ACC112 (cell line): ENCODE measurements around the gene CCDC12.

Experiments
- H2AFZ ChIP-seq: fragments of 200-600 bp; sonication (generic); one replicate; pipeline ENCODE4 v1.6.0; 2017; ENCODE audit warnings: antibody characterized with exemption, low read length; ENCODE audit not compliant: unreplicated experiment
- H3K27ac ChIP-seq: fragments of 200-600 bp; sonication (generic); 2 replicates; pipeline ENCODE4 v1.5.1; 2014; ENCODE audit warnings: low read depth, mild to moderate bottlenecking, antibody characterized with exemption, low read length, moderate library complexity
- H3K27me3 ChIP-seq: fragments of 200-600 bp; sonication (generic); 2 replicates; pipeline ENCODE4 v1.6.1; 2014; ENCODE audit warnings: mild to moderate bottlenecking, antibody characterized with exemption, low read length, moderate library complexity, mixed read lengths; ENCODE audit not compliant: insufficient read depth
- H3K36me3 ChIP-seq: fragments of 200-600 bp; sonication (generic); 2 replicates; pipeline ENCODE4 v1.6.1; 2016; ENCODE audit warnings: mild to moderate bottlenecking, antibody characterized with exemption, low read length, moderate library complexity, mixed read lengths; ENCODE audit not compliant: insufficient read depth
- H3K4me1 ChIP-seq: fragments of 200-600 bp; sonication (generic); one replicate; pipeline ENCODE4 v1.6.1; 2016; ENCODE audit warnings: low read length, mixed read lengths; ENCODE audit not compliant: insufficient read depth, unreplicated experiment, control insufficient read depth
- H3K4me3 ChIP-seq: fragments of 200-600 bp; sonication (generic); 2 replicates; pipeline ENCODE4 v1.5.1; 2014; ENCODE audit warnings: mild to moderate bottlenecking, low read depth, low read length
- H3K79me2 ChIP-seq: fragments of 200-600 bp; sonication (generic); one replicate; pipeline ENCODE4 v1.6.0; 2016; ENCODE audit warnings: low read length; ENCODE audit not compliant: control insufficient read depth, unreplicated experiment, insufficient read depth

CCDC12 gene

GRCh38 chr3:46890132-46890531 lies 86.4 kb downstream of the CCDC12 start:
- no peak overlapping the region for H3K27ac ChIP-seq
- H3K36me3 ChIP-seq, result no peaks in the 10 kb centered on the region
- H3K79me2 ChIP-seq, result no peaks in the 10 kb centered on the region
- H3K4me3 ChIP-seq, result no peak overlapping the region
- peaks cover 12% of the 10 kb centered on the region for H3K4me1 ChIP-seq
- H3K27me3 ChIP-seq, result peaks cover 14% of the 10 kb centered on the region
- H2AFZ ChIP-seq, result no peak overlapping the region

GRCh38 chr3:46889381-46890110 lies 87.0 kb downstream of the CCDC12 start:
- Histone ChIP-seq H3K27me3 (peaks cover 18% of the 10 kb centered on the region), H3K79me2 (no peaks in the 10 kb centered on the region), H3K36me3 (no peaks in the 10 kb centered on the region), H3K4me3 (no peak overlapping the region), H3K27ac (no peak overlapping the region), H3K4me1 (peaks cover 12% of the 10 kb centered on the region), H2AFZ (no peak overlapping the region)

- no peak overlapping the region for H2AFZ ChIP-seq
- H3K27ac ChIP-seq, result no peak overlapping the region
- H3K36me3 ChIP-seq, result no peaks in the 10 kb centered on the region
- H3K79me2 ChIP-seq, result no peaks in the 10 kb centered on the region
- peaks cover 12% of the 10 kb centered on the region for H3K4me1 ChIP-seq
- H3K4me3 ChIP-seq, result no peak overlapping the region
- peaks cover 26% of the 10 kb centered on the region for H3K27me3 ChIP-seq
These were observed 87.8 kb downstream of the CCDC12 start for GRCh38 chr3:46888705-46889104.

- H3K4me3 ChIP-seq, result no peak overlapping the region
- no peak overlapping the region for H2AFZ ChIP-seq
- H3K27ac ChIP-seq, result no peak overlapping the region
- peaks cover 5% of the 10 kb centered on the region for H3K4me1 ChIP-seq
- no peaks in the 10 kb centered on the region for H3K79me2 ChIP-seq
- no peaks in the 10 kb centered on the region for H3K36me3 ChIP-seq
- peaks cover 31% of the 10 kb centered on the region for H3K27me3 ChIP-seq
These were observed 88.5 kb downstream of the CCDC12 start for GRCh38 chr3:46887980-46888494.

GRCh38 chr3:46885612-46886011 lies 90.9 kb downstream of the CCDC12 start:
- H3K79me2 ChIP-seq, result no peaks in the 10 kb centered on the region
- no peaks in the 10 kb centered on the region for H3K4me1 ChIP-seq
- H3K4me3 ChIP-seq, result no peak overlapping the region
- no peak overlapping the region for H3K27ac ChIP-seq
- peaks cover 49% of the 10 kb centered on the region for H3K27me3 ChIP-seq
- no peak overlapping the region for H2AFZ ChIP-seq
- H3K36me3 ChIP-seq, result no peaks in the 10 kb centered on the region

- Histone ChIP-seq H3K4me3 (no peak overlapping the region), H3K27ac (no peak overlapping the region), H3K79me2 (no peaks in the 10 kb centered on the region), H2AFZ (no peak overlapping the region), H3K27me3 (peaks cover 53% of the 10 kb centered on the region), H3K4me1 (no peaks in the 10 kb centered on the region), H3K36me3 (no peaks in the 10 kb centered on the region)
These were observed 91.6 kb downstream of the CCDC12 start for GRCh38 chr3:46884929-46885328.

GRCh38 chr3:46884427-46884826 lies 92.1 kb downstream of the CCDC12 start:
- no peaks in the 10 kb centered on the region for H3K79me2 ChIP-seq
- H2AFZ ChIP-seq, result no peak overlapping the region
- peaks cover 53% of the 10 kb centered on the region for H3K27me3 ChIP-seq
- no peaks in the 10 kb centered on the region for H3K36me3 ChIP-seq
- no peak overlapping the region for H3K4me3 ChIP-seq
- H3K4me1 ChIP-seq, result no peaks in the 10 kb centered on the region
- H3K27ac ChIP-seq, result no peak overlapping the region

GRCh38 chr3:46883830-46884185 lies 92.7 kb downstream of the CCDC12 start:
- Histone ChIP-seq H3K36me3 (no peaks in the 10 kb centered on the region), H2AFZ (no peak overlapping the region), H3K27me3 (peaks cover 53% of the 10 kb centered on the region), H3K4me3 (peak overlapping the region; percentile 56), H3K79me2 (no peaks in the 10 kb centered on the region), H3K27ac (no peak overlapping the region), H3K4me1 (peaks cover 3% of the 10 kb centered on the region)

- Histone ChIP-seq H3K79me2 (no peaks in the 10 kb centered on the region), H3K27ac (no peak overlapping the region), H3K36me3 (no peaks in the 10 kb centered on the region), H3K4me3 (peak overlapping the region; percentile 75), H3K27me3 (peaks cover 53% of the 10 kb centered on the region), H2AFZ (no peak overlapping the region), H3K4me1 (peaks cover 7% of the 10 kb centered on the region)
These were observed 93.3 kb downstream of the CCDC12 start for GRCh38 chr3:46883054-46883829.

GRCh38 chr3:46882377-46883053 lies 94.0 kb downstream of the CCDC12 start:
- Histone ChIP-seq H3K79me2 (no peaks in the 10 kb centered on the region), H3K4me3 (peak overlapping the region; percentile 75), H3K4me1 (peaks cover 7% of the 10 kb centered on the region), H3K36me3 (no peaks in the 10 kb centered on the region), H3K27me3 (peaks cover 53% of the 10 kb centered on the region), H3K27ac (no peak overlapping the region), H2AFZ (peak overlapping the region; percentile 87)
